Measurements from ENCODE around the gene YLPM1. TPM values are rescaled to one million over a fixed set of nuclear protein-coding genes. Genes with fewer than 3 reads are reported as not detected.

The YLPM1 gene
- total RNA-seq, 1 donor from 2014 or later, result 55.9 TPM

- Mint-ChIP-seq H3K9me3 (no peaks in the 10 kb centered on the region), H3K36me3 (no peaks in the 10 kb centered on the region), H3K4me1 (no peaks in the 10 kb centered on the region), H3K4me3 (no peak overlapping the region), H3K27me3 (ENCODE audit: insufficient read depth, low read depth) (peaks cover 3% of the 10 kb centered on the region), H3K27ac (no peak overlapping the region)
- no peaks in the 10 kb centered on the region for H3K36me3 ChIP-seq
- no peak for TF ChIP-seq CTCF (IDR thresholded peaks at IDR 0.05)
- no peak for TF ChIP-seq EZH2 (IDR thresholded peaks at IDR 0.05)
- no peak for TF ChIP-seq EZH2phosphoT487 (IDR thresholded peaks at IDR 0.05)
- H3K4me3 ChIP-seq, result no peak overlapping the region
- no peak overlapping the region for H2AFZ ChIP-seq (replicated peaks)
- no peak overlapping the region for H3K9ac ChIP-seq
- no peaks in the 10 kb centered on the region for H3K79me2 ChIP-seq (ENCODE audit: low read depth)
- no peaks in the 10 kb centered on the region for H3K27me3 ChIP-seq
- no peak overlapping the region for H3K4me2 ChIP-seq
- no peaks in the 10 kb centered on the region for H3K4me1 ChIP-seq
- no peak for DNase-seq (ENCODE audit: low spot score)
- H4K20me1 ChIP-seq (ENCODE audit: low read depth), result no peaks in the 10 kb centered on the region
- no peaks in the 10 kb centered on the region for H3K9me3 ChIP-seq (ENCODE audit: low read depth)
- no peaks in the 10 kb centered on the region for H3F3A ChIP-seq (ENCODE audit: low read depth)
- no peak overlapping the region for H3K27ac ChIP-seq
These were observed 108.7 kb downstream of the YLPM1 start for GRCh38 chr14:74871819-74872218.

GRCh38 chr14:74875204-74875603, 112.1 kb downstream of the YLPM1 start:
- H3K4me3 ChIP-seq, result no peak overlapping the region
- no peaks in the 10 kb centered on the region for H3K79me2 ChIP-seq (ENCODE audit: low read depth)
- H3F3A ChIP-seq (ENCODE audit: low read depth), result no peaks in the 10 kb centered on the region
- Mint-ChIP-seq H3K4me3 (no peak overlapping the region), H3K9me3 (no peaks in the 10 kb centered on the region), H3K36me3 (no peaks in the 10 kb centered on the region), H3K4me1 (peaks cover 9% of the 10 kb centered on the region), H3K27me3 (ENCODE audit: insufficient read depth, low read depth) (no peaks in the 10 kb centered on the region), H3K27ac (no peak overlapping the region)
- no peaks in the 10 kb centered on the region for H3K36me3 ChIP-seq
- no peaks in the 10 kb centered on the region for H4K20me1 ChIP-seq (ENCODE audit: low read depth)
- H3K4me1 ChIP-seq, result no peaks in the 10 kb centered on the region
- H3K9ac ChIP-seq, result no peak overlapping the region
- H3K9me3 ChIP-seq (ENCODE audit: low read depth), result no peaks in the 10 kb centered on the region
- H3K27ac ChIP-seq, result no peak overlapping the region
- TF ChIP-seq CTCF (IDR thresholded peaks at IDR 0.05), result no peak
- TF ChIP-seq EZH2 (IDR thresholded peaks at IDR 0.05), result no peak
- no peak for TF ChIP-seq EZH2phosphoT487 (IDR thresholded peaks at IDR 0.05)
- no peaks in the 10 kb centered on the region for H3K27me3 ChIP-seq
- H3K4me2 ChIP-seq, result no peak overlapping the region
- H2AFZ ChIP-seq (replicated peaks), result no peak overlapping the region
- DNase-seq (ENCODE audit: low spot score), result no peak

- H3K9me3 Mint-ChIP-seq, result no peaks in the 10 kb centered on the region
- Histone ChIP-seq H3K9ac (no peak within 1 kb of the TSS), H4K20me1 (ENCODE audit: low read depth) (no peaks in the 10 kb centered on the region), H3F3A (ENCODE audit: low read depth) (no peaks in the 10 kb centered on the region), H3K4me3 (no peak within 1 kb of the TSS), H3K9me3 (ENCODE audit: low read depth) (no peaks in the 10 kb centered on the region), H3K36me3 (no peaks in the 10 kb centered on the region), H3K27ac (no peak within 1 kb of the TSS), H3K4me1 (peaks cover 5% of the 10 kb centered on the region), H3K27me3 (no peaks in the 10 kb centered on the region), H3K4me2 (no peak within 1 kb of the TSS), H2AFZ (replicated peaks) (peak within 1 kb of the TSS; percentile 79), H3K79me2 (ENCODE audit: low read depth) (no peaks in the 10 kb centered on the region)
- no peaks in the 10 kb centered on the region for H3K27me3 Mint-ChIP-seq (ENCODE audit: insufficient read depth, low read depth)
- H3K27ac Mint-ChIP-seq, result no peak within 1 kb of the TSS
- DNase-seq (ENCODE audit: low spot score), result peak; percentile 12
- TF ChIP-seq EZH2phosphoT487 (IDR thresholded peaks at IDR 0.05) (no peak), EZH2 (IDR thresholded peaks at IDR 0.05) (no peak), CTCF (IDR thresholded peaks at IDR 0.05) (no peak)
- no peaks in the 10 kb centered on the region for H3K36me3 Mint-ChIP-seq
- H3K4me1 Mint-ChIP-seq, result peaks cover 17% of the 10 kb centered on the region
- no peak within 1 kb of the TSS for H3K4me3 Mint-ChIP-seq
These were observed 113.1 kb downstream of the YLPM1 start, which contains the start of gene PROX2 for GRCh38 chr14:74875941-74876913. TSS of gene PROX2 (minus strand) at chr14:74876145. CDS start at chr14:74863834, 12,311 bp downstream.

All from neural progenitor cell (in vitro differentiated cells).